Measurements from ENCODE around the gene DTNB.

- TF ChIP-seq POLR2A (IDR thresholded peaks at IDR 0.05): no peak
- TF ChIP-seq, protein P1, sequence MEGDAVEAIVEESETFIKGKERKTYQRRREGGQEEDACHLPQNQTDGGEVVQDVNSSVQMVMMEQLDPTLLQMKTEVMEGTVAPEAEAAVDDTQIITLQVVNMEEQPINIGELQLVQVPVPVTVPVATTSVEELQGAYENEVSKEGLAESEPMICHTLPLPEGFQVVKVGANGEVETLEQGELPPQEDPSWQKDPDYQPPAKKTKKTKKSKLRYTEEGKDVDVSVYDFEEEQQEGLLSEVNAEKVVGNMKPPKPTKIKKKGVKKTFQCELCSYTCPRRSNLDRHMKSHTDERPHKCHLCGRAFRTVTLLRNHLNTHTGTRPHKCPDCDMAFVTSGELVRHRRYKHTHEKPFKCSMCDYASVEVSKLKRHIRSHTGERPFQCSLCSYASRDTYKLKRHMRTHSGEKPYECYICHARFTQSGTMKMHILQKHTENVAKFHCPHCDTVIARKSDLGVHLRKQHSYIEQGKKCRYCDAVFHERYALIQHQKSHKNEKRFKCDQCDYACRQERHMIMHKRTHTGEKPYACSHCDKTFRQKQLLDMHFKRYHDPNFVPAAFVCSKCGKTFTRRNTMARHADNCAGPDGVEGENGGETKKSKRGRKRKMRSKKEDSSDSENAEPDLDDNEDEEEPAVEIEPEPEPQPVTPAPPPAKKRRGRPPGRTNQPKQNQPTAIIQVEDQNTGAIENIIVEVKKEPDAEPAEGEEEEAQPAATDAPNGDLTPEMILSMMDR (IDR thresholded peaks at IDR 0.05): no peak
Observed at GRCh38 chr2:25361261-25362048, 311.9 kb downstream of the DTNB start.

Measured in Peyer's patch (tissue), 4 donors.